RWPE1 (cell line): Measurements from ENCODE around the gene FOXE3.
"Not testable (repeated sequence)": the region's sequence is repeated elsewhere in the genome, so short reads cannot be mapped to it uniquely, and the experiment has no call there.

Experiments used
- CTCF ChIA-PET: fragments of 350-600 bp; sonication (Branson Sonifier 250); formaldehyde crosslinking; extraction: SDS; loops from one replicate; lab custom pipeline; 2021; lab: Yijun Ruan, JAX
- POLR2A ChIA-PET: fragments of 400-600 bp; formaldehyde crosslinking; extraction: SDS; loops from one replicate; lab custom pipeline; 2020; ENCODE audit warnings: antibody characterized with exemption; ENCODE audit not compliant: low non-redundant PET; lab: Yijun Ruan, JAX
- DNase-seq: peaks from one replicate; pipeline ENCODE4 v3.0.0; 2012; ENCODE audit warnings: low spot score
- H3K27ac ChIP-seq: fragments of 450-650 bp; 2 replicates; pipeline ENCODE4 v1.5.1; 2017
- CTCF ChIP-seq: fragments of 450-650 bp; conservative IDR thresholded peaks from 2 replicates; pipeline ENCODE4 v1.5.1; 2017; ENCODE audit warnings: low read depth, mild to moderate bottlenecking

Gene FOXE3

GRCh38 chr1:47448462-47449222, 32.6 kb downstream of the FOXE3 start:
- DNase-seq = no peak
- no peak for TF ChIP-seq CTCF

GRCh38 chr1:47449822-47450552, 33.9 kb downstream of the FOXE3 start:
- no peak overlapping the region for H3K27ac ChIP-seq
- peak; percentile 25 for DNase-seq
- ChIA-PET CTCF (interaction anchor here (0.6 to 1.9 kb wide), 9 partner anchors 12 to 1530 kb away, joined by 3 to 12 read pairs (median 3); partner anchors contain the start of gene FOXD2), POLR2A (no interaction called here)
- TF ChIP-seq CTCF = no peak; the same call in 1 of the 2 replicates

More at GRCh38 chr1:47448462-47449222, 32.6 kb downstream of the FOXE3 start:
- CTCF ChIA-PET = interaction anchor here (0.6 to 1.9 kb wide), 5 partner anchors 12 to 291 kb away, joined by 3 to 12 read pairs (median 3); no protein-coding TSS in a partner anchor
- POLR2A ChIA-PET = no interaction called here
- H3K27ac ChIP-seq = no peak overlapping the region

- no peak for DNase-seq
- TF ChIP-seq CTCF = no peak
- CTCF ChIA-PET = interaction anchor here (0.6 to 1.2 kb wide), 4 partner anchors 13 to 268 kb away, joined by 3 to 6 read pairs (median 4); partner anchors contain the start of gene FOXD2
- POLR2A ChIA-PET = no interaction called here
- H3K27ac ChIP-seq = no peak overlapping the region
Measured at GRCh38 chr1:47450606-47451005, 34.5 kb downstream of the FOXE3 start.

- ChIA-PET POLR2A (no interaction called here), CTCF (interaction anchor here (0.8 kb wide), 1 partner anchor 273 kb away, joined by 3 read pairs; no protein-coding TSS in a partner anchor)
- H3K27ac ChIP-seq = no peak overlapping the region
- TF ChIP-seq CTCF = no peak
- no peak for DNase-seq
Measured at GRCh38 chr1:47452426-47452825, 36.3 kb downstream of the FOXE3 start.

GRCh38 chr1:47453910-47454309, 37.8 kb downstream of the FOXE3 start:
- CTCF ChIA-PET = interaction anchor here (1.0 kb wide), 1 partner anchor 16 kb away, joined by 3 read pairs; the partner anchor contains the start of gene FOXD2
- DNase-seq, H3K27ac ChIP-seq, POLR2A ChIA-PET: not testable (repeated sequence)

- ChIA-PET POLR2A (no interaction called here), CTCF (no interaction called here)
- DNase-seq = no peak
- no peak overlapping the region for H3K27ac ChIP-seq
- TF ChIP-seq CTCF = no peak
Measured at GRCh38 chr1:47456250-47456649, 40.2 kb downstream of the FOXE3 start.

GRCh38 chr1:47457547-47457946, 41.5 kb downstream of the FOXE3 start:
- DNase-seq, CTCF ChIA-PET, POLR2A ChIA-PET, H3K27ac ChIP-seq: not testable (repeated sequence)
